GM12864 (cell line): ENCODE results near the gene ACER3.
A peak's percentile ranks its signal among the peaks of the same experiment; 100 is the strongest.

Source experiments
- DNase-seq: peaks from one replicate; pipeline ENCODE4 v3.0.0-alpha.2; 2011; ENCODE audit warnings: low read depth
- H3K4me3 ChIP-seq: 2 replicates; pipeline ENCODE4 v1.5.1; 2011; ENCODE audit warnings: mild to moderate bottlenecking, low read depth, low read length, control low read depth
- TF ChIP-seq, protein P1 (sequence below): IDR thresholded peaks from 2 replicates; pipeline ENCODE4 v1.5.1; 2011; ENCODE audit warnings: low read depth, mild to moderate bottlenecking, moderate library complexity, low read length, control low read depth, inconsistent platforms; ENCODE audit errors: missing control alignments

ACER3 gene

DNA sequence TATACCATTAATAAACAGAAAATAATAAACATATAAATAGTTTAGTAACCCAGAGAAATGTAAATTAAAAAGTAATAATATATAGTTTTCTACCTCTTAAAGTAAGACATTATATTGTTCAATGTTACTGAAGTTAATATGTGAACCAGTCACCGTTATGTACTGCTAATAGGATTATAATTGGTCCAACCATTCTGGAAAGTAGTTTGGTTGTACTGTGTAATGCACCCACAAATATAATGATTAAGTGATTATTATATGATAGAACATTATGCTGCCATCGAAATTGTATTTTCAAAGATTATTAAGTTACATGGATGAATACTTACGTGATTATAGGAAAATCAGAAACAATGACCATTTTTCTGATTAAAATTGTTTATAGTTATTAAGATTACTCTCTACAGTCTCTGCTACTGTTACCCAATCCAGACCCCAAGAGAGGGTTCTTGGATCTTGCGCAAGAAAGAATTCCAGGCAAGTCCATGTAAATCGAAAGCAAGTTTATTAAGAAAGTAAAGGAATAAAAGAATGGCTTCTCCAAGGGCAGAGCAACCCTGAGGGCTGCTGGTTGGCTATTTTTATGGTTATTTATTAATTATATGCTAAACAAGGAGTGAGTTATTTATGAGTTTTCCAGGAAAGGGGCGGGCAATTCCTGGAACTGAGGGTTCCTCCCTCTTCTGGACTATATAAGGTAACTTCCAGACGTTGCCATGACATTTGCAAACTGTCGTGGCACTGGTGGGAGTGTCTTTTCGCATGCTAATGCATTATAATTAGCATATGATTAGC, 50.1 kb downstream of the ACER3 start:
- H3K4me3 ChIP-seq, result no peak overlapping the region
- DNase-seq, result no peak
- TF ChIP-seq, protein P1, sequence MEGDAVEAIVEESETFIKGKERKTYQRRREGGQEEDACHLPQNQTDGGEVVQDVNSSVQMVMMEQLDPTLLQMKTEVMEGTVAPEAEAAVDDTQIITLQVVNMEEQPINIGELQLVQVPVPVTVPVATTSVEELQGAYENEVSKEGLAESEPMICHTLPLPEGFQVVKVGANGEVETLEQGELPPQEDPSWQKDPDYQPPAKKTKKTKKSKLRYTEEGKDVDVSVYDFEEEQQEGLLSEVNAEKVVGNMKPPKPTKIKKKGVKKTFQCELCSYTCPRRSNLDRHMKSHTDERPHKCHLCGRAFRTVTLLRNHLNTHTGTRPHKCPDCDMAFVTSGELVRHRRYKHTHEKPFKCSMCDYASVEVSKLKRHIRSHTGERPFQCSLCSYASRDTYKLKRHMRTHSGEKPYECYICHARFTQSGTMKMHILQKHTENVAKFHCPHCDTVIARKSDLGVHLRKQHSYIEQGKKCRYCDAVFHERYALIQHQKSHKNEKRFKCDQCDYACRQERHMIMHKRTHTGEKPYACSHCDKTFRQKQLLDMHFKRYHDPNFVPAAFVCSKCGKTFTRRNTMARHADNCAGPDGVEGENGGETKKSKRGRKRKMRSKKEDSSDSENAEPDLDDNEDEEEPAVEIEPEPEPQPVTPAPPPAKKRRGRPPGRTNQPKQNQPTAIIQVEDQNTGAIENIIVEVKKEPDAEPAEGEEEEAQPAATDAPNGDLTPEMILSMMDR, result no peak

DNA sequence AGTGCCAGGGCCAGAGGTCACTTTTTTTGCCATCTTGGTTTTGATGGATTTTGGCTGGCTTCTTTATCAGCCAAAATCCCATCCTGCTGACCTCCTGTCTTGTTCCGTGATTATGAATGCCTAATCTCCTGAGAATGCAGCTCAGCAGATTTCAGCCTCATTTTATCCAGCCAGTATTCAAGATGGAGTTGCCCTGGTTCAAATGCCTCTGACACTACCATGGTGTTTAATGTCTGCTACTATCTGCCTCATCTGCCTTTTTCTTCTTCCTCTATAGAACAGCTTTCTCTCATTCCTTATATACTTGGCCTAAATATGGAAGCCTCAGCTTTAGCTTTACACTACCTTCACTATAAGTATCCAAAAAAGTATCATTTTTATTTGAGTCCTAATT, 50.7 kb downstream of the ACER3 start:
- DNase-seq, result no peak
- TF ChIP-seq, protein P1, result no peak
- H3K4me3 ChIP-seq, result no peak overlapping the region

DNA sequence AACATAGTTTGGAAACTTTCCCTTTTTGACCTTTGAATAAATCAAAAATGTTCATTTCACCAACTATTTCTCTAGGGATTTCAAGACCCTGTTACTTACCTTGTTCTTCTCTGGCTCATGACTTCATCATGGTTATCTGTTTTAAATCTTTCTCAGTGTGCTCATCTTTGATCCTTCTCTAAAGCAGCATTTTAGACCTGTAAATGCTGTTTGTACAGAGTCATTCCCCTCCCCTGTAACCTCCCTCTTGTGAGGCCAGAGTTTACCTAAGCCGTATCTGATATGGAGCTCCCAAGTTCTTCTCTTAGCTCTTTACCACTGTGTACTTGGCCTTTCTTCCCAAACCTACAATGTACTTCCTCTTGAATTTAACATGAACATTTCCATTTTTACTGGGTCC, 56.0 kb downstream of the ACER3 start:
- DNase-seq, result no peak
- H3K4me3 ChIP-seq, result no peak overlapping the region
- TF ChIP-seq, protein P1, result no peak

DNA sequence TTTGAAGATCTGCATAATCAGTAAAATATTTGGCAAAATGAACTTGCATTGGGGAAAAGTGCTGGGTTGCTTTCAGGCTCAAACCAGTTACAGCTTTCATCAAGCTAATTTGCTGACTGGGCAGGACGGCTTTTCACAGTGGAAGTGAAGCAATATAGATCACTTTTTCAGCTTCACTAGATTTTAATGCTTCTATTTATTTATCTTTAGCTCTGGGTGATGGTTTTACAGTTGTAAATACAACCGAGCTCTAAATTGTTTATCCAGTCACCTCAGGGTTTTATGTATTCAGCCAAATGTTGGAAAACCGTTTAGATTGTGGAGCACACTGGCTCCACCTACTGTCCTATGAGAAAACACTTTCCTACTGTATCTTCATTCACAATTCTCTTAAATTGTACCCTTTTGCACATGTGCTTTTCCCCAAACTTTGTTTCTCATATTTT, 58.2 kb downstream of the ACER3 start:
- H3K4me3 ChIP-seq, result no peak overlapping the region
- peak; percentile 19 for DNase-seq
- TF ChIP-seq, protein P1, result peak; percentile 71

DNA sequence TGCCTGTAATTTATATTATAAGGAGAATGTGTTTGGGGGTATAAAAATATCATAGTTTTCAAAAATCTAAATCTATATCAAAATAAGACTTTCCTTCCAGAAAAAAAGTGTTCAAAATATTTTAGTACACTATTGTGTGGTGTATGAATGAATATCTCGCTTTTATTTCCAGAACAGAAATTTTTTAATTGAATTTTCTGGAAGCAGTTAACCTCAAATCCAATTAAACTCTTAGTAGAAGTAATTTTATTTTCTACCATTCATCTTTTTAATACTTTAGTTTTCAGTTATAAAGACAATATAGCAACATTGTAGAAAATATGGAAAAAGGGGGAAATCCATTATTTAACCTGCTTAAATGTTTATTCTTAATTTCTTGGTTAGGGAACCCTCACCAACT, 58.7 kb downstream of the ACER3 start:
- TF ChIP-seq, protein P1, result no peak
- DNase-seq, result no peak
- H3K4me3 ChIP-seq, result no peak overlapping the region

DNA sequence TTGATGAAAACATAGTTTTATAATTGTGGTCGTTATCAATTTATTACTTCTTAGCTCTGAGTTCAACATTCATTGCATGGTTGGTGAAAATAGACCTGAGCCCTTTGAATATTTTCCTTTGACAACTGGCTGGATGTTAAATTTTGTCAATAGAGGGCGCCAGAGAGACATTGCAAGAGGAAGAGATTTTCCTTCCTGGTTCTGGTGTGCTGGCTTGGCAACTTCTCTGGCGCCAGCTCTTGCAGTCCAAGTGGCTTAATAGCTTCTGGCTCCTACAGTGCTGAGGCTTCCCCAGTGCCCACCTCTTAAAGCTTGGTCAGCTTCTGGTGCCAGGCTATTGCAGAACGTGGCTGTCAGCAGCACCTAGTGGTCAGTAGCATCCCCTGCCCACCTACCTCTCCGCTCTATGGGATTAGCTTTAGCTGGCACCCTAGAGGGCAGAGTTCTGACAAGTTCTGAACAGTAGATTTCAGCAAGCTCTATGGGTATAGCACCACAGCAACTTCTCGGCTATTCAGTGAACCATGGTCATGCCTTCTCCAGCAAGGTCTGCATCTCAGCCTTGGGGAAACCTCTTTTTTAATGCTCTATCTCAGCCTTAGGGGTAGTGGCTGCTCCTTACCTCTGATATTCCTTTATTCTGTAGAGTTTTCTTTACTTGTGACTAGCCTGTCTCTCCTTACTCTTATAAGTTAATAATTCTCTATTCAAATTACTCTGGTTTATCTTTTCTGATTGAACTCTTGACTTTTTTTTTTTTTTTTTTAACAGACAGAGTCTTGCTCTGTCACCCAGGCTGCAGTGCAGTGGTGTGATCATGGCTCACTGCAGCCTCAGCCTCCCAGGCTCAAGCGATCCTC, 59.4 kb downstream of the ACER3 start:
- TF ChIP-seq, protein P1, result peak; percentile 80
- DNase-seq, result peak; percentile 55
- H3K4me3 ChIP-seq, result no peak overlapping the region; the same call in 1 of the 2 replicates
